Peyer's patch (tissue), 4 donors: ENCODE results near the gene PABPN1L.

Experiments used
- CTCF ChIP-seq, 6 experiments: fragments of 450-650 bp in 4 of 6; fragments of 200-600 bp in 2 of 6; sonication (generic) in 1 of 6; IDR thresholded peaks; one replicate each; pipeline ENCODE4 v1.5.1; 2017 to 2019; ENCODE audit warnings: antibody characterized with exemption in 6 of 6, mild to moderate bottlenecking in 3 of 6, moderate library complexity in 1 of 6
- POLR2A ChIP-seq, 2 donors: fragments of 450-650 bp; IDR thresholded peaks; one replicate each; pipeline ENCODE4 v1.5.1; 2017; ENCODE audit warnings: antibody characterized with exemption in 2 of 2, mild to moderate bottlenecking in 2 of 2, moderate library complexity in 2 of 2

- no peak for TF ChIP-seq CTCF (IDR thresholded peaks at IDR 0.05)
- TF ChIP-seq POLR2A (IDR thresholded peaks at IDR 0.05) = no peak
Measured at GRCh38 chr16:88839745-88840599, 26.5 kb downstream of the PABPN1L start.
